Measurements from ENCODE around the gene ACTRT3.

The ACTRT3 gene

DNA sequence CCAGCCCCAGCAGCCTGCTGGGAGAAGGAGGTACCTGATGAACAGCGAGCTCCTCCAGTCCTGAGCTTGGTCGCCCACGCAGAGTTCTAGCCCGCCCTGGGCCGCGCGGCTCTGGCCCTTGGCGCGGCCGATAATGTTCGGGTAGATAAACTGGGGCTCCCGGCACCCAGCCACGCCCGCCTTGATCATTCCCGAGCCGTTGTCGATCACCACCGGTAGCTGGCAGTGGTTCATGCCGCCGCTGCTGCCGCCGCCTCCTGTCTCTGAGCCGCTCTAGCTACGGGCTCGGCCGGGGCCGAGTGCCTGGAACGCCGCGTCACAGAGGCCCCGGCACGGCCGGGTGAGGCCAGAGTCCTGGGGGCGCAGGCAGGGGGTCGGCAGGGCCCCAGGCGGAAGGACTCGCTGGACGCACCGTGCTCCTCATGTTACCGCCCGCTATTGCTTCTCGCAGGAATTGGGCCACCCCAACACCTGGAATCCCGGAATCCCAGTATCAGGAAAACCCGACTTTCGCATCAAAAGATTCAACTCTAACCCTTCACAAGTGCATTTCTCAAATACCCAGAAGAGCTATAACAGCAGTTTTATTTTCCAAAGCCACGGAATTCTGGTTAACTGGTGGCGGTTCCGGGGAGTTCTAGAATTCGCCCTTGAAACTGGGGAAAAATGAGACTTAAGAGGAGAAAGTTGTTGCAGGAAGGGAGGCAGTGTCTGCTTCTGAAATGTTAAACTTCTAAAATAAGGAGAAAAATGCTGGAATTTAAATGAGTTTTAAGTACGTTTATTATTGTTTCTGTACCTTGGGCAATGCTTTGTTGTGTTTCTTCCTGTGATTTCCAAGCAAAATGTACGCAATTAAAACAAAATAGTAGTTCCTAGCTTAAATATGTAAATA lies at the start of gene ACTRT3:
Gene ACTRT3, minus strand, starts transcription at position 275 of the 895 bp plus-strand sequence. Its CDS starts 41 bp downstream, at position 234.
- DNase-seq (ENCODE audit: low read depth): no peak

DNA sequence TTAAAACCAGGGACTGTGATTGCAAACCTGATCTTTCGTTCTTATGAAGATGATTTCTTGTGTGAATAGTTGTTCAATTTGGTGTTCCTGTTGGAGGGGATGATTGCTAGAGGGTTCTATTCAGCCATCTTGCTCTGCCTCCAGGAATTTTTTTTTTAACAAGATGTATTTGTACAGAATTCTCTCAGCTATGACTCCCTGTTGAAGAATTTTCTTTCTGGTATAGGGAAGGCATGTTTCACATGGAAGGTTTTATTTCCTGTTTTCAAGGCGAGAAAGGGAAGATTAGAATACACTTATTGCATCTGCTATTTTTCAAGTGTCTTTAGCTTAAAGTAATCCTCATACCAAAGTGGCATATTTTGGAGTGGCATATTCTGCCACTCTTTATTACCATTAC lies 49.0 kb upstream of the ACTRT3 start:
- no peak for DNase-seq (ENCODE audit: low read depth)

DNA sequence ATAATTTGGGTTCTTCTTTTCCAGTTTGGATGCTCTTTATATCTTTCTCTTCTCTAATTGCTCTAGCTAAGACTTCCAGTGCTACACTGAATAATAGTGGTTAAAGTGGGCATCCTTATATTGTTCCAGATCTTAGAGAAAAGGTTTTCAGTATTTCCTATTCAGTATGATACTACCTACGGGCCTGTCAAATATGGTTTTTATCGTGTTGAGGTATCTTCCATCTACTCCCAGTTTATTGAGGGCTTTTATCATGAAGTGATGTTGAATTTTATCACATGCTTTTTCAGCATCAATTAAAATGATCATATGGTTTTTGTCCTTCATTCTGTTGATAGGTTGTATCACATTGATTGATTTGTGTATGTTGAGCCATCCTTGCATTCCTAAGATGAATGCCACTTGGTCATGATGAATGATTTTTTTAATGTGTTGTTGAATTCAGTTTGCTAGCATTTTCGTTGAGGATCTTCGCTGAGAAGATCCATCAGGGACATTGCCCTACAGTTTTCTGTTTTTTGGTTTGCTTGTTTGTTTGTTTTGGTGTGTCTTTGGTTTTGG lies 46.3 kb upstream of the ACTRT3 start:
- DNase-seq (ENCODE audit: low read depth): no peak

DNA sequence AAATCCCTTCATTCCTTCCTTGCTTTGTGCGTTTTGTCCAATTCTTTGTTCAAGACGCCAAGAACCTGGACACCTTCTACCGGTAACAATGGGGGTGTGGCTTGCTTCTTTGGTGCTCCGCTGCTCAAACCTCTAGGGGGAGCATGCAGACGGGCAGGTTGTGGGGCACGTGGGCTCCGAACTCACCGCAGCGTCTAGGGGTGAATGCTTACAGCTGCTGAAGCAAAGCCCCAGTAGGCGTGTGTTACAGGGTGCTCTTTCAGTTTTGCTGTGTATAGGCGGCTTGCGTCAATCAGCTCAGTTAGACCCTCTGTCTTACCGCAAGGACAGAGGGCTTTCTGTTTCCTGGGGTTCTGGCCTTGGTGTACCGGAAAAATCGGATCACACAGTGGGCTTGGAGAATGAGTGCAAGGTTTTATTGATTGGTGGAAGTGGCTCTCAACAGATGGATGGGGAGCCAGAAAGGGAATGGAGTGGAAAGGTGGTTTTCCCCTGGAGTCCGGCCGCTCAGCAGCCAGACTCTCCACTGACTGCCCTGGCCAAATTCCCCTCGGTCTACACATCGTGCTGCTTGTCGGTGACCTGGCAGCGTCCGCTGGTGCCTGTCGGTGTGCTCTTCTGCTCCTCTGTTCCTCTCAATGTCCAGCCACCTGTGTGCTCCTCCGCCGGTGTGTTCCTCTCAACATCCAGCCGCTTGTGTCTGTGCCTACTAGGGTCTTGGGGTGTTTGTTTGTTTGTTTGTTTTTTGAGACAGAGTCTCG lies 44.6 kb upstream of the ACTRT3 start:
- no peak for DNase-seq (ENCODE audit: low read depth)

DNA sequence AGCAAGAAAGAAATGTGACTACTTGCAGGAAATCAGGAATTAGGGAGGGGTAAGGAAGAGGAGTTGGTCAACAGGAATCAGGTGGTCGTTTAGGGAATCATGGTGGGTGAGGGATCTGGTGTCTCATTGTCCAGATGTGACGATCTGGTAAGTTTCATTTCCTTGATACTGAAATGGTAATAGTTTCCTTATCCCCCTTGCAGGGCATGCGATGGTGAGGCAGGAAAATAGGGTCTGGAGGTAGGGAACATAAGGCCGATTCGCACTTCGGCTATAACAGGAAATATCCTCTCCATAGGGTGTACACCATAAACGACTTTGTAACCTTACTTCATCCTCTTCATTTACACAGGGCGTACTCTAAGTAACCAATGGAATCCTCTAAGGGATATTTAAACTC lies 43.9 kb upstream of the ACTRT3 start:
- no peak for DNase-seq (ENCODE audit: low read depth)

DNA sequence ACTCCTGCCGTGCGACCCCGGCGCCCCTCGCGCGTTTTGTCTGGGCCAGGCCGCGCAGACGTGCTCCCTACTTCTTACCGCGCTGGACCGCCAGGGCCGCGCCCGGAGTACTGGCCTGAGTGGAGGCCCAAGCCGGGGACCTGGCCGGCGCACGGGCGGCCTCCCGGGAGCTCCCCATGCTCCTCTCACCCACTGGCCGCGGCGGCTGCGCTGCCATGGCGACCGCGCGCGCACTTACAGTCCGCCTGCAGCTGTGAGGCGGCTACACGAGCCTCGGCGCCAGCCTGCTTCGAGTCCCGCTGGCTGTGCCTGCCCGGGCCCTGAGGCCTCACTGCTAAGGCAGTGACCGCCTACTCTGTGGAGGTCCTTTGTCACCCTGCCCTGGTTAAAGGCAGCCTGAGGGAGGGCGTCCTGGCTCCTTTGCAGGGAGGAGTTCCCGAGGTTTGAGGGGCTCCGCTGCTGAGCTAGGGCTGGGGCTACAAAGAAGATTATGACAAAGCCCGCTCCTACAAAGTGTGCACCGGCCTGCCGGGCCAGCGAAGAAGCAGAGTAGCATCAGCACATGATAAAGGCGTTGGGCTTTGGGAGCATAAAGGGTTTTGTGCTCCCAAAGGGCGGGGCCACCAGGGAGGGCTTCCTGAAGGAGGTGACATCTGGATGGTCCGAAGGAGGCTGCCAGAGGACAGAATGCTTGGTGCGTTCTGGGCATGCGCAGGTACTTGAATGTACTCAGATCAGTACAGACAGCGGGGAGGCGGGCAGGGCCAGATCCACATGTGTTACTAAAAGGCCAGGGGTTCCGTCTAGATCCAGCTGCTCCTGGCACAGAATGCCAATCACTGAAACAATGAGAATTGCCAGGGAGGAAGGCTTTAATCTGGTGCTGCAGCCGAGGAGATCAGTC lies 43.2 kb upstream of the ACTRT3 start, which contains the start of the genes LRRC34 and LRRIQ4:
Gene LRRC34, minus strand, starts transcription at position 573 of the 904 bp plus-strand sequence. Its CDS starts 356 bp downstream, at position 217.
Gene LRRIQ4, plus strand, starts transcription at position 539 of the 904 bp plus-strand sequence. CDS start 9,052 bp downstream, outside the sequence.
- peak; percentile 59 for DNase-seq (ENCODE audit: low read depth)

DNA sequence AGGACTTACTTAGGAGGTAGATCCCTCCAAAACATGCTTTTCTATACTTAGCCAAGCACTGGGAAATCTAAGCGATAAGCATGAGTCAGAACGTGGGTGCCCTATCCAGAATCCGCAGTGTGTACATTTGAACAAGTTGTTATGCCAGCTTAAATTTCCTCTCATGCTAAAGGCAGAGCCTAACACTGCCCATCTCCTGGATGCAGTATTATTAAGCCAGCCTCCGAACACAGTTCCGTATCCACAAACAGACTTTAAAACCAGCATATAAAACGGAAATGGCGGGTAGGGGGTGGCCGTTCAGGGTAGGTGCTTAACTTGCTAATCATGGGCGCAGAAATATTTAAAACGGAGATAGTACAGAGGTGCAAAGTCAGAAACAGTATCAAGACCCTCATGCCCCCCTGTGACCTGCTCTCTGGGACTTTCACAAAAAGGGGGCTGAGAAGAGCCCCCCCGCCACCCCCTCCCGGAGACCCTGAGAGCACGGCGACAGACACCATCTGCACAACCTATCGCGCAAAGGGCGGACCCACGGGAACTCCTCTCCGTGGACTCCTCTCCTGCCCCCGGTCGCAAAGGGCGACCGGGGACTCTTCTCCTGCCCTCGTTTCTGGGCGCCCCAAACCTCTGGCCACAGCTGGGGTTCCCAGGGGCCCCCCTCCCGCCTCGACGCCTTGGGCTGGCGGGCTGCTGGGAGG lies 42.4 kb upstream of the ACTRT3 start:
- DNase-seq (ENCODE audit: low read depth): peak; percentile 13

DNA sequence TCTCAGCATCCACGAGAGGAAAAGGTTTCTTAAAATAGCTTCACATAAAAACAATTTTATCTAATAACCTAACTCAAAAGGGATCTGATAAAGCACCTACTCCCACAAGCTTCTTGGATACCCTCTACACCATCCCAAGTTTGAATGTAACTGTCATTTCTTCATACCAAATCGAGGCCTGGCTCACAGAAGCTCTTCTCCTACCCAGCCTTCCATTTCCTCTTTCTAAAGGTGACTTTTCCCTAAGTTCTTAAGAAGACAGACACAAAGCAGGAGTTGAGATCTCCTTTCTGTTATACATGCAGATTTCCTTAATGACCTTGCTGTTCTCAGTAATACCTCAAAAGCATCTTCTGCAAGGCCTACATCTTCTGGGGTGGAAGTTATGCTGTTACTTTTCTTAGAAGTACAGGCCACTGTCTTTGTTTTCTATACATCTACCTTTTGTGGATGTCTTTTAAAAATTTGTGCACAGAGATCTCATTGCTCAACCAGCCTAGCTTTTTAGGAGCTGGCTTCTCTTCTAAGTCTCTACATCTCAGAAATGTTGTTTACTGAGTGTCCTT lies 40.0 kb upstream of the ACTRT3 start:
- DNase-seq (ENCODE audit: low read depth): no peak

DNA sequence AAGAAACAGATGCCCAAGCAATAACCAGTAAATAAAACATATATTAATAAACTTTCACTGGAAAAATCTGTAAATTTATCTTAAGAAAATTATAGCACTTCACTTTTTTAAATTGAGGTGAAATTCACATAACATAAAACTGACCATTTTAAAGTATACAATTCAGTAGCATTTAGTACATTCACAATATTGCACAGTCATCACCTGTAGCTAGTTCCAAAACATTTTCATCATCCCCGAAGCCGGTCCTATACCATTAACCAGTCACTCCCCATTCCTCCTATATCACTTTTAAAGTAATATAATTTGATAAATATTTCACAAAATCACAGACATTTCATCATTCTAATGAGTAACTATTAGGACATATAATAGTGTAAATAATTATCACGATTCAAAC lies 35.3 kb upstream of the ACTRT3 start:
- no peak for DNase-seq (ENCODE audit: low read depth)

DNA sequence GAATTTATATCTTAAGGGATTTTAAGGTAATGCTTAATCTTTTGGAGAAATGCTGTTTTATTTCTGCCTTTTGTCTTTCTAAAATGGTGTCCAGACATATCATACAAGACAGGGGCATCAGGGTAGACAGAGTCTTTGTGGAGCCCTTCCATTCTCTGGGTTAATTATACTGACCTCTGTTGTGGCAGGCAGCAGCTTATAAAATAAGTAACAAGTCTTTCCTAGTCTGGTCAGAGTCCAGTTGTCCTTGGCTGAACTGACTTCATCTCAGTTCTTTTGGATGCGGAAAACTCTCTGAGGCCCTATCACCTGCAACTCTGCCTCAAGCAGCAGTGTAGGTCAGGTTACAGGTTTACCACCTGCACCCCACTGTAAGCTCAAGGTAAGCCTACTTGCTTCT lies 23.0 kb upstream of the ACTRT3 start:
- no peak for DNase-seq (ENCODE audit: low read depth)

DNA sequence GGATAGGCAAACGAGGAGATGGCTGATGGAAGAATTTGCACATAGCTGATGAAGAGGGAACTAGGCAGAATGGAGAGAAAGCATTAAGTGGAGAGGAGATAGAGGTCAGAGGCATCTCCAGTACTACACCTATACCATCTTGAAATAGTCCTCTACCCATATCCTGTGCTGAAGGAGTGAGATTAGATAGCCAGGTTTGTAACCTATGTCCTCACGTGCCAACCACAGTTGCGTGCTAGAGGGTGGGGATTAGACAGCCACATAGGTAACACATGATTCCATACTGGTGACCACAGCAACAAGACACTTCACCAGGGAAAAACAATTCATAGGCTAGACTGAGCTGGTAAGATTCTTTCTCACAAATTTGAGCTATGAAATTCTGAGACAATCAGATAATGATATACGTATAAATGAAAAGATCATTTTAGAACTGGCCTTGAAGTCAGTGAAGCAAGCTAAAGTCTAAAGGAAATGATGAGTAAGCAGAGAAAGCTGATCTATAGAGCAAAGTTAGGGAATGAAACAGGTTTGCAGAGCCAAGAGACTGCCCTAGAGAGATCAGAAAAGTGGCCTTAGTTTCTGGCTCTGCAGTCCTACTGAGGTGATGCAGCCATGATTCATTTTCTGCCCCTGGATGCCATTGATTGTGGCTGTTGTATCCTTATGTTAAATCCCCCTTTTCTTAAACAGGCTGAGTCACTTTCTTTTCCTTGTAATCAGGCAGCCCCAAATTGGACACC lies 21.5 kb upstream of the ACTRT3 start:
- no peak for DNase-seq (ENCODE audit: low read depth)

DNA sequence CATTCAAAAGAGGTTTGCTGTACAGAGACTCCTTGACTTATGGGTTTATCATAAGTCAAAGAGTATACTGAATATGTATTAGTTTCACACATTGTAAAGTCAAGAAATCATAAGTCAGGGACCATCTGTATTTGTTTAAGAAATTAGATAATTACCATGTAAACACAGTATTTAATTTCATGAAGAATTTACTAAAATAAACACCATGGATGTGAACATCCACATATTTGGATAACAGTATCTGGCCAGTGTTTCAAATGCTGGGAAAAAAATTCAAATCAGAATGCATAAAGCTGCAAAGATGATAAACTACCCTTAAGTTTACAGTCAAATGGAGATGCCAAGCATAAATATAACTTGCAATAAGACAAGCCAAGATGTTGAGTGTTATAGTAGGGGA lies 20.9 kb upstream of the ACTRT3 start:
- DNase-seq (ENCODE audit: low read depth): no peak

DNA sequence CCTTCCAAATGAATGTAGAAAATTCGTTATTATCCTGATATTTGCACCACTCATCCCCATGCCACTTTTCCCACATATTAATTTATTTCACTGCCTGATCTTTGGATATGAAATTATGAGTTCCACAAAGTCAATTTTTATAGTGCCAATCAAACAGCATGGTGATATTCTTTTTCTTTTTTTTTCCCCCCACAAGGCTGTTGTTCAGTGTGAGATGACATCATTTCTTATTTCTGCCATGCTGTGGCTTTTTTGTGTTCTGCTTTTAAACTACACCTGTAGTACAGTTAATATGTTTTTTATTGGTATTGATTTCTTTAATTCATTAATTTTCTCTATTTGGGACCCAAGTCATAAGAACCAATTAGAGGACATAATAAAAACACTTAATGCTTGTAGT lies 18.4 kb upstream of the ACTRT3 start:
- no peak for DNase-seq (ENCODE audit: low read depth)

DNA sequence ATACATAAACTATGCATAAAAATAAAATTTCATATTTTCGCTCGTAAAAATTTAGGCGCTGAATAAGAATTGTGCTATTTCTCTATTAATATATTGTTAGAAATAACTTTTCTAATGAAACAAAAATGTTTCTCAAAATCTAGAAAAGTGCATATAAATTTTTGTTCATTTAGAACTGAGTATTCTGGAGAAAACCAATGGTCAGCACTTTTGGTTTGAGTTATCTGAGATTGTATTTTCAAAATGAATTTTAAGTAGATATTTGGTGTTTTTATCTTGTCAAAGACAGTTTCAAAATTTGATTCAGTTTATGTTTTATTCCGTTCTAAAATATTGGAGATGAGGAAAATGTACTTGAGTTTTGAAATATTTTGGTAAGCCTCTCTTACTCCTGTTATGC lies 17.8 kb upstream of the ACTRT3 start:
- no peak for DNase-seq (ENCODE audit: low read depth)

DNA sequence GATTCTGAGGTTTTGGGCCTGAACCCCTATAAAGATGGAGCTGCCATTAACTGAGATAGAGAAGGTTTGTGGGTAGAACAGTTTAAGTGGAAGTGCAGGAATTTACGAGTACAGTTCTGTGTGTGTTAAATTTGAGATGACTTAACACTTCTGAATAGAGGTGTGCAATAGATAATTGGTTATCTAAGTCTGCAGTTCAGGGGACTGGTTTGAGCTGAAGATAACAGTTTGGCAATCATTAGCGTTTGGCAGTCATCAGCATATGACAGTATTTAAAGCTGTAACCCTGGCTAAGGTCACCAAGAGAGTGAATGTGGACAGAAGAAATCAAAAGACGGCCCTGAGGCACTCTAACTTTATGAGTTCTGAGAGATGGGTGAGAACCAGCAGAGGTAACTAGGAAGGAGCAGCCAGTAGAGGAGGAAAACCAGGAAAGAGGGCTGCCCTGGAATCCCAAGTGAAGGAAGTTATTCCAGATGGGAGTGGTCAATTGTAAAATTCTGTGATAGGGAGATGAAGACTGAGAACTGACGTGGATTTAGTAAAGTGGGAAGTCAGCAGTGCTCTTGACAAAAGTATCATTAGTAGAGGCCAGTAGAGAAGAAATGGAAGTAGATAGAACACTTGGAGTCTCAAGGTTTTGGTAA lies 12.0 kb upstream of the ACTRT3 start:
- no peak for DNase-seq (ENCODE audit: low read depth)

DNA sequence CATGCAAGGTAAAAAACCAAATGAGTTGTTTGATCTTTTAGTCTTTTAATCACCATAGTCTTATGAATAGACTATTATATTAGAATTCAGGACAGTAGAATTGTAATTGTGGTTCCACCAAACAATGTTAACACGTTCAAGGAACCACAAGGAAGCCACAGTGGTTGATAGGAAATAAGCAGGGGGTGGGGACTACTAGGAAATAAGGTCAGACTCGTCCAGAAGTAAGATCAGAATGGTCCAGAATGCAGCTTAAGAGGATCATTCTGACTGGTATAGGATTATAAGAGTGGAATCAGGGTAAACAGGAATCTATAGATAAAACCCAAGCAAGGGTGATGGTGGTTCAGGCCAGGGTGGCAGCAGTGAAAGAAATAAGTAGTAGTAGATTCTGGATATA lies 11.4 kb upstream of the ACTRT3 start:
- no peak for DNase-seq (ENCODE audit: low read depth)

DNA sequence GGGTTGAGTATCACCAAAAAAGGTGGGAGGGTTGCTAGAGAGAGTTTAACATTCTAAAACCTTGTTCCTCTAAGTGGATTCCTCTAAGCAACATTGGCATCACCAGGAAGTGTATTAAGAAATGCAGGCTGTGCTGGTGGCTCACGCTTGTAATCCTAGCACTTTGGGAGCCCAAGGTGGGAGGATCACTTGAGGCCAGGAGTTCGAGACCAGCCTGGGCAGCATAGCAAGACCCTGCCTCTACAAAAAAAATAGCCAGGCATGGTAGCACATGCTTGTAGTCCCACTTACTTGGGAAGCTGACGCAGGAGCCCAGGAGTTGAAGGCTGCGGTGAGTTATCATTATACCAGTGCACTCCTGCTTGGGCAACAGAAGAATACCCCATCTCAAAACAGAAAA lies 8.5 kb upstream of the ACTRT3 start:
- DNase-seq (ENCODE audit: low read depth): no peak

DNA sequence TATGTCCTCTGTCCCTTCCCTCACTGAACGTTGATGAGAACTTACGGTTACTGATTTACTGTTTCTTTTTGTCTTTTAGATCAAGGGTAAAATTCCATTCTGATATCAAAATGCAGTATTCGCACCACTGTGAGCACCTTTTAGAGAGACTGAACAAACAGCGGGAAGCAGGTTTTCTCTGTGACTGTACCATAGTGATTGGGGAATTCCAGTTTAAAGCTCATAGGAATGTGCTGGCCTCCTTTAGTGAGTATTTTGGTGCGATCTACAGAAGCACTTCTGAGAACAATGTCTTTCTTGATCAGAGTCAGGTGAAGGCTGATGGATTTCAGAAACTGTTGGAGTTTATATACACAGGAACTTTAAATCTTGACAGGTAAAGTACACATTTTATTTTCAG lies 4.8 kb upstream of the ACTRT3 start:
- DNase-seq (ENCODE audit: low read depth): no peak

Measured in GM04504 (cell line).